Lower leg skin (tissue), 4 donors: ENCODE results near the gene ZNF345. TPM values are rescaled to one million over a fixed set of nuclear protein-coding genes. Genes with fewer than 3 reads are reported as not detected.

ENCODE experiments used
- DNase-seq, 2 donors: peaks; one replicate each; pipeline ENCODE4 v3.0.0-alpha.2; 2019; ENCODE audit warnings: low spot score in 2 of 2
- H3K4me3 ChIP-seq: fragments of 200-600 bp; sonication (generic); 2 replicates; pipeline ENCODE4 v1.5.1; 2017; ENCODE audit warnings: mild to moderate bottlenecking, low read depth; ENCODE audit not compliant: poor library complexity, severe bottlenecking
- POLR2A ChIP-seq, 2 donors: fragments of 450-650 bp; IDR thresholded peaks; one replicate each; pipeline ENCODE4 v1.6.1; 2016 to 2017; ENCODE audit warnings: antibody characterized with exemption in 2 of 2, mild to moderate bottlenecking in 1 of 2, moderate library complexity in 1 of 2
- WGBS, 2 donors: methylation state at CpG; one replicate each; pipeline ENCODE4 v1.1.5; 2018; 5-methylcytosine and 5-hydroxymethylcytosine counted together
- intact Hi-C: fragments of 100-400 bp; cut with DNase I; formaldehyde crosslinking; loops from one replicate; pipeline ENCODE4 v1.15.0; 2023; ENCODE audit warnings: low total_unique reads
- total RNA-seq, 4 donors: library from RNA; depleted of rRNA; stranded (reverse); fragments of >200 nt; gene quantifications; one replicate each; pipeline ENCODE4 v1.1.0, GENCODE V29; 2016
- TF ChIP-seq, protein P1 (sequence below), 3 donors: fragments of 450-650 bp; IDR thresholded peaks; one replicate each; pipeline ENCODE4 v1.5.1; 2016; ENCODE audit warnings: antibody characterized with exemption in 3 of 3, mild to moderate bottlenecking in 3 of 3, moderate library complexity in 2 of 3

Gene ZNF345
- 1 to 10 TPM; 3.6 to 8.6 (median 5.4) TPM for total RNA-seq

DNA sequence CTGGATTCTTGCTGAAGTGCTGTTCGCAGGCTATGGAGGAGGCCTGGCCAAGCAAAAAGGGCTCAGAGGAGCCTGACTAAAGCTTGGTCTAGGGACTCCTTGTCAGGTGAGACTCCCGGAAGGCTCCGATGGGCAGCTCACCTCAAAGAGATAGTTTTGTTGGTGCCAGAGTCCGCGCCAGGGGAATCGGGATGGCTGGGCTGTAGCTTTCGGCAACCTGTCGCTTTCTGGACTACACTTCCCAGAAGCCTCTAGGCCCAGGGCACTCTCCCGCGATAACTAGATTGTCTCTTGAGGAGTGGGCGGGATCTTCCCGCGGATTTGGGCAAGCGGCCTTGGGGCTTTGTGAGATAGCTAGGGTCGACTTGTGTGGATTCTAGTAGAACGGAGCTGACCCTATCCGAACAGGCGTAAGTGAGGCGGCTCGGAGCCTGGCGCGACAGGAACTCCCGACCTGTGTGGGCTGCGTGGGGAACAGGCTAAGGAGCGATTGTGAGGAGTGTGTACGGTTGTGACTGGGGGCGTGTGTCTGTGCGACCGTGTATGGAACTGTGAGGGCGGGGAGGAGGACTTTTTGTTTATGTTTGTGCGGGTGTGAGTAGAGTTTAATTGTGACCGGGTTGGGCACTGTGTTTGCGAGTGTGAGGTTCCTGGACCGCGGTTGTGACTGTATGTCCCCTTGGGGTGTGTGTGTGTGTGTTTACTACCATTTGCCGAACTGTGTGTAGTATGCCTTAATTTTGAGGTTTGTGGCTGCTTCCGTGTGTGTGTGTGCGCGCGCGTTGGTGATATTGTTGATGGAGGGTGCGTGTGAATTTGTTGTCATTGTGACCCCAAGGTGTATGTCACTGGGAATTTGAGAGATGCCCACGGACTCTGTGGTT, at the start of gene ZNF345:
TSS of gene ZNF345 (plus strand) at position 318 of the 884 bp plus-strand sequence. CDS start 25,955 bp downstream, outside the sequence.
- intact Hi-C loops: no loop called here
- WGBS, 2 donors: 0% methylated on average over 39 to 43 of the region's 43 CpGs

DNA sequence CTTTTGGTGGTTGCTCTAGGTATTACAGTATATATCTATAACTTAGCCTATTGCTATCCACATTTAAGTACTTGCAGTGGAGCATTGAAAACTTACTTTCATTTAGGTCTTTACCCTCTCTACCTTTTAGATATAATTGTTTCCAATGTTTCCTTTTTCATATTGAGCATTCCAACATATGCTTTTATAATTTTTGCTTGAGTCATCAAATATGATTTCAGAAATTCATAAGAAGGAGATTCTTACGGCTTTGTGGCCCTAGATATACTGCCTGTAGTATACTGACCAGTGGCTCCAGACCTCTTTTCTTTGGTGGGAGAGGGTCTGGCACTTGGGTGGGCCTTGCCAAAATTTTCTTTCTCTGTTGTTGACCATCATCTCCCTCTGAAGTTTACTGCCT, 45.3 kb upstream of the ZNF345 start:
- no peak for DNase-seq
- H3K4me3 ChIP-seq: no peak overlapping the region
- WGBS, 2 donors: 86 to 94% methylated on average over 1 of the region's 1 CpG
- intact Hi-C loops: no loop called here
- TF ChIP-seq, protein P1, sequence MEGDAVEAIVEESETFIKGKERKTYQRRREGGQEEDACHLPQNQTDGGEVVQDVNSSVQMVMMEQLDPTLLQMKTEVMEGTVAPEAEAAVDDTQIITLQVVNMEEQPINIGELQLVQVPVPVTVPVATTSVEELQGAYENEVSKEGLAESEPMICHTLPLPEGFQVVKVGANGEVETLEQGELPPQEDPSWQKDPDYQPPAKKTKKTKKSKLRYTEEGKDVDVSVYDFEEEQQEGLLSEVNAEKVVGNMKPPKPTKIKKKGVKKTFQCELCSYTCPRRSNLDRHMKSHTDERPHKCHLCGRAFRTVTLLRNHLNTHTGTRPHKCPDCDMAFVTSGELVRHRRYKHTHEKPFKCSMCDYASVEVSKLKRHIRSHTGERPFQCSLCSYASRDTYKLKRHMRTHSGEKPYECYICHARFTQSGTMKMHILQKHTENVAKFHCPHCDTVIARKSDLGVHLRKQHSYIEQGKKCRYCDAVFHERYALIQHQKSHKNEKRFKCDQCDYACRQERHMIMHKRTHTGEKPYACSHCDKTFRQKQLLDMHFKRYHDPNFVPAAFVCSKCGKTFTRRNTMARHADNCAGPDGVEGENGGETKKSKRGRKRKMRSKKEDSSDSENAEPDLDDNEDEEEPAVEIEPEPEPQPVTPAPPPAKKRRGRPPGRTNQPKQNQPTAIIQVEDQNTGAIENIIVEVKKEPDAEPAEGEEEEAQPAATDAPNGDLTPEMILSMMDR (IDR thresholded peaks at IDR 0.05): no peak
- no peak for TF ChIP-seq POLR2A (IDR thresholded peaks at IDR 0.05)

More for the DNA sequence above, at the start of gene ZNF345:
- DNase-seq: peak; percentile 92 to 97
- TF ChIP-seq, protein P1 (IDR thresholded peaks at IDR 0.05): no peak
- no peak for TF ChIP-seq POLR2A (IDR thresholded peaks at IDR 0.05)
- peak within 1 kb of the TSS; percentile 68 for H3K4me3 ChIP-seq

DNA sequence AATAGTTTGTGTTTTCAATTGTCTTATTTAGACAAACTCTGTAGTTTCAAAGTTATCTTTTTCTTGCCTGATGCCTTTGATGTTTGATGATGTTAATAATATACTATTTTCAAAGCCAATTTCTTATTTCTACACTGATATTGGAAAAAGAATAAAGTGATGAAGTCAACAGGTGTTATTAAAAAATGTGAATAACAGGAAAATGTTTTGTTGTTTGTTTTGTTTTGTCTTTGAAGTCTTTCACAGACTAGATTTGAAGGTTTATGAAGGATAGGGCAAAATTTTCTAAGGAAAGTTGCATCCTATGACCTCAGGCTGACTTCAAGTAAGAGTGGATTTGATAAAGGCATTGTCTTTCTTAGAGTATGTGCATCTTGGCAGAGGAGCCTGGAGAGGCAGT, 43.6 kb upstream of the ZNF345 start:
- TF ChIP-seq, protein P1 (IDR thresholded peaks at IDR 0.05): no peak
- TF ChIP-seq POLR2A (IDR thresholded peaks at IDR 0.05): no peak
- no peak overlapping the region for H3K4me3 ChIP-seq
- intact Hi-C loops: no loop called here
- no peak for DNase-seq

DNA sequence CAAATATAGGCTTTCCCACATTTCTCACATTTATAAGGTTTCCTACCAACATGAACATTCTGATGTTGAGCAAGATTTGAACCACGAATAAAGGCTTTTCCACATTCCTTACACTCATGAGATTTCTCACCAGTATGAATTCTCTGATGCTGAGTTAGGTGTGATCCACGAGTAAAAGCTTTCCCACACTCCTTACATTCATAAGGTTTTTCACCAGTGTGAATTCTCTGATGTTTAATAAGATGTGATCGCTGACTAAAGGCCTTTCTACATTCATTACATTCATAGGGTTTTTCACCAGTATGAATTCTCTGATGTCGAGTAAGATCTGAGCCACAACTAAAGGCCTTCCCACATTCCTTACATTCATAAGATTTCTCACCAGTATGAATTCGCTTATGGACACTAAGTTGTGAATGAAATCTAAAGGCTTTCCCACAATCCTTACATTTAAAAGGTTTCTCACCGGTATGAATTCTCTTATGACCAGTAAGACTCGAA, 31.5 kb upstream of the ZNF345 start:
- DNase-seq: no peak
- no peak overlapping the region for H3K4me3 ChIP-seq
- WGBS, 2 donors: 97 to 98% methylated on average over 7 of the region's 7 CpGs
- intact Hi-C loops: no loop called here
- TF ChIP-seq, protein P1 (IDR thresholded peaks at IDR 0.05): no peak
- no peak for TF ChIP-seq POLR2A (IDR thresholded peaks at IDR 0.05)

DNA sequence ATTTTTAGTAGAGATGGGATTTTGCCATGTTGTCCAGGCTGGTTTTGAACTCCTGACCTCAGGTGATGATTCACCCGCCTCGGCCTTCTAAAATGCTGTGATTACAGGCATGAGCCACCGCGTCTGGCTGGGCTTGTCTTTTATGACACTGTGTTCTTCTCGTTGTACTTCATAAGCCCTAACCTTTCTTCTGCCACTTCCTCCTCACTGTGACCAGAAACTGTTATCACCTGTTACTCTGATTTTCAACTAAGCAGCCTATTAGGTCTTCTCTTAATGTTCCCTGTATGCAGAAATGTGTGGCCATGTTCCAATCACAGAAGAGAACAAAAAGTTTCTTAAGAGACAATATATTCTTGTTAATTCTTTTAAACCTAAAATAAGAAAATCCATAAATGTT, 28.9 kb upstream of the ZNF345 start:
- DNase-seq: no peak
- intact Hi-C loops: no loop called here
- 94 to 98% methylated on average over 5 of the region's 5 CpGs for WGBS, 2 donors
- H3K4me3 ChIP-seq: no peak overlapping the region
- TF ChIP-seq, protein P1 (IDR thresholded peaks at IDR 0.05): no peak
- TF ChIP-seq POLR2A (IDR thresholded peaks at IDR 0.05): no peak
